Activated T-cell treated with anti-CD3 and anti-CD28 coated beads, Interleukin-2, amount 50 U/mL, for 48 hours (primary cell): Measurements from ENCODE around the gene MYO7A.

Source experiments
- DNase-seq, 2 experiments: peaks; one replicate each; pipeline ENCODE4 v3.0.0-alpha.2; 2020

MYO7A gene

DNA sequence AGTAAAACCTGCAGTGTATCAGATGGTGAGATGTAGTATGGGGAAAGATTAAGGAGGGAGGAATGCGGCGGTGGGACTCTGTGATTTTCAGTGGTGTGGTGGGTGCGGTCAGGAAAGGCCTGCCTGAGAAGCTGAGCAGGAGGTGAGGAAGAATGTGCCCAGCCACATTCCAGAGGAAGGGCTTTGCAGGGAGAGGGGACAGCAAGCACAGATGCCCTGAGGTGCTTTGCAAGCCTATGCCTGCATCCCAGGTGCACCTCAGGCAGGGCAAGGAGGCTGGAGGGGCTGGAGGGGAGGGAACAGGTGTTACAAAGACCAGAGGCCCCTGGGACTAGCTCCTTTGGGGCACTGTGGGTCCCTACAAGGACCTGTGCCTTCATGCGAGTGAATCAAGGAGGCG is 42.1 kb downstream of the MYO7A start:
- DNase-seq = no peak

DNA sequence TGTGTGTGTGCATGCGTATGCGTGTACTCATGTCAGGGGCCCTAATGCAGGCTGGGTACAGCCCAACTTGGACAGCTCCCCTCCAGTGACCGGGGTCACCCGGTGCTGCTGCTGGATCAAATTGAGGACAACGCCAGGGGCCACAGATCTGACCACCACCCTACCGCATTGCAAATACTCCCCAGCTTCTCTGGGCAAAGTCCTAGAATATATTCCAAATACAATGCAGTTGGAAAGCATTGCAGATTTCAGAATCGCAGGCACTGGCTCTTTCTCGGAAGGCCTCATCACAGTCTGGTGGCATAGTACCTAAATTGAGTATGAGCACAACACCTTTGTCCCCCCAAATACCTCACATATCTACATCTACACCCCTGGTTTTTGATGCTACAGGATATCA is 43.2 kb downstream of the MYO7A start:
- DNase-seq = no peak

GRCh38 chr11:77171885-77172665 is 44.0 kb downstream of the MYO7A start:
- DNase-seq = no peak

GRCh38 chr11:77172666-77172982 is 44.6 kb downstream of the MYO7A start:
- DNase-seq = no peak

DNA sequence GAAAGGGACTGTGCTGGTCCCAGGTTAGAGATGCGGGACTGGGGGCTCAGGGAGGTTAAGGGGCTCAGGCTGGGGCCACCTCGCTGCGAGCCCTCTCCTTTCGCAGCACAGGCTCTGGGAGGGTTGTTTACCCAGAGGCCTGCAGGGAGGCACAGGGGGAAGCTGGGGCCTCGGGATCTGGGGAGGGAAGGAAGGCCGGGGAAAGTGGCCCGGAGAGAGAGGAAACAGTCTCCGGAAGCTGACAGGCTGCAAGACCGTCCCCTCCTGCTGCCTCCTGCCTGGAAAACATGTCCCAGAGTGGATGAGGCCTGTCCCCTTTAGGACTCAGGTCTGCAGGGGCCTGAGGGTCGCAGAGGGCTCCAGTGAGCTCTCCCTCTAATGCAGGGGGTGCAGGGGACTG is 45.4 kb downstream of the MYO7A start:
- no peak for DNase-seq

DNA sequence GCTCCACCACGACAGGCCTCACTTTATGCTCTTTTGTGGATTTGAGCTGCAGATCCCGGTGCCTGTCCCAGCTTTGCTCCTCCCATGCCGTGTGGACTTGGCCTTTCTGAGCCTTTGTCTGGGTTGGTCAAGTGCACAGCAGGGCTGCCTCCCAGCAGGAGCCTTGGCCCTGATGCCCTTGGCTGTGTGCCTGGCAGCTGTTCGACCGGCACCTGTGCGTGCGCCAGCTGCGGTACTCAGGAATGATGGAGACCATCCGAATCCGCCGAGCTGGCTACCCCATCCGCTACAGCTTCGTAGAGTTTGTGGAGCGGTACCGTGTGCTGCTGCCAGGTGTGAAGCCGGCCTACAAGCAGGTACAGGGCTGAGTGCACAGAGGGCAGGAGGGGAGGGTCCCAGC is 46.5 kb downstream of the MYO7A start:
- DNase-seq = no peak

GRCh38 chr11:77175021-77175842 is 47.2 kb downstream of the MYO7A start:
- DNase-seq = no peak

DNA sequence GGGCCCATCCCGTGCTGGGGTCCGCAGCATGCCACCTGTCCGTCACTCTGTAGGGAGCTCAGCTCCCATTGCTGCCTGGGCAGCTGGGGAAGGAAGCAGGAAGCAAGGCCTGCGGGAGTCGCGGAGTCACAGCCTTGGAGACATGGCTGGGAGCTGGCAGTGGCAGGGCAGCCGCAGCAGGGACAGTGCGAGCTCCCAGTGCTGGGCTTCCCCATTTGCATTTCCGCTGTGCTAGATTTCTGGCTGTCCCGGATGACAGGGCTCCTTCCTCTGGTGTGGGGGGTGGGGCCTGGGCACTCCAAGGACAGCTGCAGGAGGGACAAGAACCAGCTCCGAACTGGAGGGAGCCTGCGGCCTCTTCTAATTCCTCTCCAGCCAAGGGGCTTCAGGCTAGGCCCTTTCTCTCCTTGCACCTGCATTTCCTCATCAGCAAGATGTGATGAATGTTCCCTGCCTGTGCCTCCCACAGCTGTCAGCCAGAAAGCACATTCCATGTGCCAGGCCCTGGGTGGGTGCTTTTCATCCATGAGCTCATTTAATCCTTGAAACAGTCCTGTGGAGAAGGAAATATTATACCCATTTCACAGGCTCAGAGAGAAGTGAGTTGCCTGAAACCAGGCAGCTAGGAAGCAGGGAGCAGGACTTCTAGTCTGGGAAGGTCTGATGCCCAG is 48.0 kb downstream of the MYO7A start:
- no peak for DNase-seq

DNA sequence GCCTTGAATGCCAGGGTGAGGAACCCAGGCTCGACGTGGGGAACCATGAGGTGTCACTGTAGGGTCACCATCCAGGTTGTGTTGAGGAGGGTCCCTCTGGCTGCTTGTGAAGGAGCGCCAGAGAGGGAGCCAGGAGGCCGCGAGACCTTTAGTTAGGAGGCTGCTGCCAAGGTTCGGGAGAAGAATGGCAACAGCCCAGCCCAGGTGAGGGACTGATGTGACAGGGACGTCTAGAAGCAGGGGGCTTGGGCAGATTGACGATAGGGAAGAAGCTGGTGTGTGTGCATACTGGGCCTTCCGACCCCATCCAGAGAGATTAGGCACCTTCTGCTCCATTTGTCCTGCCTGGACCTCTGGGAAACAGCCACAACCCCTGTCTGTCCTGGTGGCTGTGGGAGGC is 49.0 kb downstream of the MYO7A start:
- DNase-seq = no peak

- no peak for DNase-seq
Measured at GRCh38 chr11:77178150-77178549, 50.1 kb downstream of the MYO7A start.

DNA sequence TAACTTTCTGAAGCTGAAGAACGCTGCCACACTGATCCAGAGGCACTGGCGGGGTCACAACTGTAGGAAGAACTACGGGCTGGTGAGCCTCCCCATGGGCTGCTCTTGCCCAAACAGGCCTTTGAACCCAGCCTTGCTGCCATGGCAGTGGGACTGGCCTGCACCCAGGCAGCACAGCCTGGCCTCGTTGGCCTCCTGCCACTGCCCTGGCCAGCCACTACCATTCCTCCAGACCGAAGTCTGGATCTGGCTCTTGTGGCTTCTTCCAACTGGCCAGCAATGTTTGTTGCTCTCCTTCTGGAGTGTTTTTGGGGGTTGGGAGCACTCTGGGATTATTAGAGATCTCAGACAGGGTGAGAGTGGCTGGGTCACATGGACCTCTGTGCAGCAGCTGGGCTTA is 51.0 kb downstream of the MYO7A start:
- DNase-seq = no peak

DNA sequence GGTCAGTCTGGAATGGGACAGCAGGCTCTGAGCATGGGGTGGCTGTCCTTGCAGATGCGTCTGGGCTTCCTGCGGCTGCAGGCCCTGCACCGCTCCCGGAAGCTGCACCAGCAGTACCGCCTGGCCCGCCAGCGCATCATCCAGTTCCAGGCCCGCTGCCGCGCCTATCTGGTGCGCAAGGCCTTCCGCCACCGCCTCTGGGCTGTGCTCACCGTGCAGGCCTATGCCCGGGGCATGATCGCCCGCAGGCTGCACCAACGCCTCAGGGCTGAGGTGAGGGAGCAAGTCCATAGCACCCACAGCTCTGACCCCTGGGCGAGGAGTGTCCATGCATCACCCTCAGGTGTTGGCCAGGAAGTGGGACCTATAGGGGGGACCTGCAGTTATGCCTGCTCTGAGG is 51.6 kb downstream of the MYO7A start:
- DNase-seq = no peak

DNA sequence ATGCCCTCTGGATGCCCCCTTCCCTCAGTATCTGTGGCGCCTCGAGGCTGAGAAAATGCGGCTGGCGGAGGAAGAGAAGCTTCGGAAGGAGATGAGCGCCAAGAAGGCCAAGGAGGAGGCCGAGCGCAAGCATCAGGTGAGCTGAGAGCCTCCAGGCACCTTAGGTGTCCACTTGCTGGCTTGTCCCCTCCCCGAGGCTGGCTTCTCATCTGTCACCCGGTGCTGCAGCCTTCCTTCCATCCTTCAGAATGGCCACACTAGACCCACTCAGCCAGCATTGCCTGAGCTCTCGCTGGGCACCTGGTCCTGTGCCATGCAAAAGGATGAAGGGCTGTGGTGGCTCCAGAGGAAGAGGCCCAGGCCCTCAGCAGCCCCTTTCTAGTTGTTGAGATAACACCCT is 52.3 kb downstream of the MYO7A start:
- DNase-seq = no peak

DNA sequence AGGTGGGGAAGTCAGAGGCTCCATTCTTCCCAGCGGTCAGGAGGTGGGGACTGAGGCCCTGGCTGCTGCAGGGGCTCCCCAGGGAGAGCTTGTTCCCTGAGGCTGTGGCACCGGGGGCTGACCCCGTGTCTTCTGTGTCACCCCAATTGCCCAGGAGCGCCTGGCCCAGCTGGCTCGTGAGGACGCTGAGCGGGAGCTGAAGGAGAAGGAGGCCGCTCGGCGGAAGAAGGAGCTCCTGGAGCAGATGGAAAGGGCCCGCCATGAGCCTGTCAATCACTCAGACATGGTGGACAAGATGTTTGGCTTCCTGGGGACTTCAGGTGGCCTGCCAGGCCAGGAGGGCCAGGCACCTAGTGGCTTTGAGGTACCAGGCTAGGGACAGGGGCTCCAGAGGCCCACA is 53.2 kb downstream of the MYO7A start:
- no peak for DNase-seq

DNA sequence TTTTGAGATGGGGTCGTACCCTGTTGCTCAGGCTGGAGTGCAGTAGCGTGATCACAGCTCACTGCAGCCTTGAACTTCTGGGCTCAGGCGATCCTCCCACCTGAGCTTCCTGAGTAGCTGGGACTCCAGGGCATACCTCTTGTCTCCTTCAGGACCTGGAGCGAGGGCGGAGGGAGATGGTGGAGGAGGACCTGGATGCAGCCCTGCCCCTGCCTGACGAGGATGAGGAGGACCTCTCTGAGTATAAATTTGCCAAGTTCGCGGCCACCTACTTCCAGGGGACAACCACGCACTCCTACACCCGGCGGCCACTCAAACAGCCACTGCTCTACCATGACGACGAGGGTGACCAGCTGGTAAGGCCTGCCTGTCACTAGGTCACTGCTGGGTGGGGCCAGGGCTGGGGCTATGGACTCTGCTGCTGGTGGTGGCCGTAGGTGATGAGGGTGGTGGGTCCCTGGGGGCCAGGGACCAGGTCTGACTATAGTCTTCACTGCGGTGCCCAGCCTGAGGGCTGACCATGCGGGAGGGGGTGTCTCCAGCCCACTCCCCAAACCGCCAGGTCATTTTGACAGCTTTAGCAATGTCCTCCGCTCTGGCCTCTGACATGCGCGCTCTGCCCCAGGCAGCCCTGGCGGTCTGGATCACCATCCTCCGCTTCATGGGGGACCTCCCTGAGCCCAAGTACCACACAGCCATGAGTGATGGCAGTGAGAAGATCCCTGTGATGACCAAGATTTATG is 53.9 kb downstream of the MYO7A start:
- DNase-seq = no peak

DNA sequence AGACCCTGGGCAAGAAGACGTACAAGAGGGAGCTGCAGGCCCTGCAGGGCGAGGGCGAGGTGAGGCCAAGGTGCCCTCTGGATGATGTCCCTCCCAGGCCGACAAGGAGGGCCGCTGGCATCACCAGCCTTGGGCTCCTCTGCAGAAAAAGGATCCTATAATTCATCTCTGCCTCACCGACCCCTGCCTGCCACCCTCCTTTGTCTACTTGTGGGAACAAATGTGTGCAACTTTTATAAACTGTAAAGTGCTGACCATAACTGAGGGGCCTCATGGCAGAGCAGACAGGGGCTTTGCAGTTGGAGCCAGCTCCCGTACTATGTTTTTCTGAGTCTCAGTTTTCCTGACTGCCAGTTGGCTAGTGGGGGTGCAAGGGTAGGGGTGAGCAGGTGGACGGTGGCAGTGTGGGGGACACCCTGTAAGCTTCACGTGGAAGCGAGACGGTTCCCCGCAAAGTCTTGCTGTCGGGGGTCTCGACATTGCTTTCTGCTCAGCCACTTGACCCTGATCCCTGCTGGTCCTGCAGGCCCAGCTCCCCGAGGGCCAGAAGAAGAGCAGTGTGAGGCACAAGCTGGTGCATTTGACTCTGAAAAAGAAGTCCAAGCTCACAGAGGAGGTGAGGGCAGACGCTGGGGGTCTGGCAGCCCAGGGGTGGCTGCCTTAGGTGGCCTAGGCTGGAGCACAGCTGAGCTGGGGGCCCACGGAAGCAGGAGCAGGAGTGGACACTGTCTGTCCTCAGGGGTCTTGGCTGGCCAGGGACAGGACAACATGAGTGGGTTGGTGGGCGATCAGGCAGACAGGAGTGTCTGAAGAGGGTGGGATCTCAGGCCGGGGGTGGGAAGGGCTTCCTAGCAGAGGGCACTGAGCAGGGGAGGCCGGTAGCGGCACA is 54.7 kb downstream of the MYO7A start:
- DNase-seq = no peak

DNA sequence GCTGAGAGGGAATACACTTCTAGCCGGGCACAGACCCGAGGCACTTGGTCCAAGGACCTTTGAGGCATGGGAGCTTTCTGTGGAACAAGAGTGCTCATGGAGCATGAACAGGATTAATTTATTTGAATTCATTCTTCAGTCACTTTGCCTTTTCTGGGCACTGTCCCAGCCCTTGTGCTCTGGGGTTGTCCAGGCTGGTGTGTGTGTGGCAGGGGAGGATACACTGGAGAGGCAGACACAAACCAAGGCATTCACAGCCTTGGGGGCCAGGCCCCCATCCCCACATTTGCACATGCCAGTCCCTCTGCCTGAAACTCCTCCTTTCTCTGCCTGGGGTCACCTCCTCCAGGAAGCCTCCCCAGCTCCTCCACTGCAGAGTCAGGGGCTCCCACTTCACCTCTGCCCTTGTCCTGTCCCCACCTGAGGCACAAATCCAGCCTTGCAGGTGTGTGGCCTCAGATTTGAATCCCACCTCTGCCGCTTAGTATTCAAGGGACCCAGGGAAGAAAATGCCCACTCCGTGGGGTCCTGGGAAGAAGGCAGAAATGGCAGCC is 55.5 kb downstream of the MYO7A start:
- no peak for DNase-seq

GRCh38 chr11:77184136-77184860 is 56.3 kb downstream of the MYO7A start:
- no peak for DNase-seq

DNA sequence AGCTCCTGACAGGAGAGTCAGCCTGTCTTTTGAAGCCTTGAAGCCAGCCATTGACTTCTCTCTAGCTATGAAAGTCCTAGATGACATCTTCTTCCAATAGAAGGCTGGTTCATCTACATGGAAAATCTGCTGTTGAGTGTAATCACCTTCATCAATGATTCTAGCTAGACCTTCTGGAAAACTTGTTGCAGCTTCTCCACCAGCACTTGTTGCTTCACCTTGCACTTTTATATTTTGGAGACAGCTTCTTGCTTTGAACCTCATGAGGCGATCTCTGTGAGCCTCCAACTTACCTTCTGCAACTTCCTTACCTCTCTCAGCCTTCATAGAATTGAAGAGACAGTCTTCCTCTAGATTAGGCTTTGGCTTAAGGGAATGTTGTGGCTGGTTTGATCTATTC is 58.3 kb downstream of the MYO7A start:
- DNase-seq = no peak

GRCh38 chr11:77187111-77187750 is 59.2 kb downstream of the MYO7A start:
- no peak for DNase-seq
